ENCODE measurements around the gene NR4A3. TPM values are rescaled to one million over a fixed set of nuclear protein-coding genes. Genes with fewer than 3 reads are reported as not detected.

Gene NR4A3
- total and polyA plus RNA-seq, 9 of the 15 experiments (the other 6 are each of a cell fraction or from before 2014, with no cell fraction given), result 0.04 to 0.07 TPM; not detected in 7

DNA sequence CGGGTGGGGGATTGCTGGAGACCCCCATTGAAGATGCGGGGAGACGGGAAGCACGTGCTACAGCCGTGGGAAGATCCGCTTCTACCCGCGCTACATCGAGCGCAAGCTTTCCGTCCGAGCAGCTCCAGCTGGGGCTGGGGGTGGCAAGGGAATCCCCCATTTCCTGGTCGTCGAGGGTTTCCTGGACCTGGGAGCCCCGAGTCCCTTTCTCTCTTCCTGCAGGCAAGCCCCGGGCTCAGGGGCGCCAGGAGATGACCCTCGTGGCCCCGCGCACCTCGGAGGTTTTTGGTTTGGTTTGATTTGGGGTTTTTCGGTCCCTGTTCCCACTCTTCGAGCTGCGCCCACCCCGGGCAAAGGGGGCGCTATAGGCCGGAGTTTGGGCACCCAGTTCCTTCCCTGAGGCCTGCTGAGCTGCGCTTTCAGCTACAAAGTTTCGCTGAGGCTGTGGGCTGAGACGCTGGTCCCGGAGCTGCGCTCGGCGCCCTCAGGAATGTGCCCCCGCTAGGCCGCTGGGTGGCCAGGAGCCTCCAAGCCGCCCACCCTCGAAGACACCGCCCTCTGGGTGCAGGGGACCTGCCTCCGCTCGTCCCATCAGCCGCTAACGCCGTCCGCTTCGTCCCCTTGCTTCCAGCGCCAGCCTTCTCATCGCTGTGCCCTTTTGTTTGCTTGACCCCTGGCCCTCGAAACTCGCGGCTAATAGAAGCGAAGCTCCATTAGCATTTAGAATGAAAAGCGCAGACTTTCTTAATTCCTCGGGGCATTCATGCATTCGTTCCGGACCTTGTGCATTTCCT is 2.9 kb downstream of the NR4A3 start:
- no TSS peak for BruUV-seq (replicated peaks)
- Histone ChIP-seq H4K20me1 (replicated peaks; ENCODE audit: control insufficient read depth, insufficient read depth, low read length) (0 out of 2 replicates have a peak, but pooled peaks cover 3% of the 10 kb centered on the region), H3K36me3 (ENCODE audit: control insufficient read depth, insufficient read depth, low read length) (no peaks in the 10 kb centered on the region), H3K27ac (ENCODE audit: extremely low read depth, low read depth, low read length) (no peak overlapping the region), H2AFZ (ENCODE audit: low read depth, low read length) (no peak overlapping the region), H3K4me1 (replicated peaks in 1 of 2; ENCODE audit: control insufficient read depth in 2 of 2, insufficient read depth in 2 of 2, low read length in 2 of 2) (peaks cover 4 to 46% of the 10 kb centered on the region in 2 experiments; a peak in 3 of 5 replicates), H3K9me3 (replicated peaks; ENCODE audit: control insufficient read depth, insufficient read depth, low read depth, low read length) (no peaks in the 10 kb centered on the region), H3K27me3 (ENCODE audit: control insufficient read depth in 2 of 2, insufficient read depth in 2 of 2, low read length in 2 of 2) (peaks cover 40 to 63% of the 10 kb centered on the region in 2 experiments), H3K4me3 (no peak overlapping the region), H3K79me2 (ENCODE audit: control insufficient read depth, insufficient read depth, low read length) (no peaks in the 10 kb centered on the region), H3K9me1 (ENCODE audit: control insufficient read depth, insufficient read depth, low read length) (no peaks in the 10 kb centered on the region), H3K9ac (ENCODE audit: insufficient read depth in 1 of 2, low read depth in 2 of 2, low read length in 2 of 2) (peak overlapping the region in 1 of 2 experiments; percentile 53; a peak in 1 of 4 replicates), H3K4me2 (ENCODE audit: insufficient read depth, low read length) (no peak overlapping the region)
- TF ChIP-seq CREM (IDR thresholded peaks at IDR 0.05; ENCODE audit: low read depth) (no peak), RAD21 (CRISPR knock-in tag; conservative IDR thresholded peaks at IDR 0.05 in 1 of 2, IDR thresholded peaks at IDR 0.05 in 1 of 2) (peak in 1 of 2 experiments; percentile 38; a peak in 2 of 4 replicates)
- TF ChIP-seq, protein P1, sequence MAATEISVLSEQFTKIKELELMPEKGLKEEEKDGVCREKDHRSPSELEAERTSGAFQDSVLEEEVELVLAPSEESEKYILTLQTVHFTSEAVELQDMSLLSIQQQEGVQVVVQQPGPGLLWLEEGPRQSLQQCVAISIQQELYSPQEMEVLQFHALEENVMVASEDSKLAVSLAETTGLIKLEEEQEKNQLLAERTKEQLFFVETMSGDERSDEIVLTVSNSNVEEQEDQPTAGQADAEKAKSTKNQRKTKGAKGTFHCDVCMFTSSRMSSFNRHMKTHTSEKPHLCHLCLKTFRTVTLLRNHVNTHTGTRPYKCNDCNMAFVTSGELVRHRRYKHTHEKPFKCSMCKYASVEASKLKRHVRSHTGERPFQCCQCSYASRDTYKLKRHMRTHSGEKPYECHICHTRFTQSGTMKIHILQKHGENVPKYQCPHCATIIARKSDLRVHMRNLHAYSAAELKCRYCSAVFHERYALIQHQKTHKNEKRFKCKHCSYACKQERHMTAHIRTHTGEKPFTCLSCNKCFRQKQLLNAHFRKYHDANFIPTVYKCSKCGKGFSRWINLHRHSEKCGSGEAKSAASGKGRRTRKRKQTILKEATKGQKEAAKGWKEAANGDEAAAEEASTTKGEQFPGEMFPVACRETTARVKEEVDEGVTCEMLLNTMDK (IDR thresholded peaks at IDR 0.05; ENCODE audit: borderline replicate concordance, insufficient read depth, low read depth, low read length, poor library complexity, severe bottlenecking), result peak; percentile 45
- TF ChIP-seq, protein P2, sequence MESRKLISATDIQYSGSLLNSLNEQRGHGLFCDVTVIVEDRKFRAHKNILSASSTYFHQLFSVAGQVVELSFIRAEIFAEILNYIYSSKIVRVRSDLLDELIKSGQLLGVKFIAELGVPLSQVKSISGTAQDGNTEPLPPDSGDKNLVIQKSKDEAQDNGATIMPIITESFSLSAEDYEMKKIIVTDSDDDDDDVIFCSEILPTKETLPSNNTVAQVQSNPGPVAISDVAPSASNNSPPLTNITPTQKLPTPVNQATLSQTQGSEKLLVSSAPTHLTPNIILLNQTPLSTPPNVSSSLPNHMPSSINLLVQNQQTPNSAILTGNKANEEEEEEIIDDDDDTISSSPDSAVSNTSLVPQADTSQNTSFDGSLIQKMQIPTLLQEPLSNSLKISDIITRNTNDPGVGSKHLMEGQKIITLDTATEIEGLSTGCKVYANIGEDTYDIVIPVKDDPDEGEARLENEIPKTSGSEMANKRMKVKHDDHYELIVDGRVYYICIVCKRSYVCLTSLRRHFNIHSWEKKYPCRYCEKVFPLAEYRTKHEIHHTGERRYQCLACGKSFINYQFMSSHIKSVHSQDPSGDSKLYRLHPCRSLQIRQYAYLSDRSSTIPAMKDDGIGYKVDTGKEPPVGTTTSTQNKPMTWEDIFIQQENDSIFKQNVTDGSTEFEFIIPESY (CRISPR knock-in tag; IDR thresholded peaks at IDR 0.05), result peak; percentile 86
- TF ChIP-seq, protein P3, sequence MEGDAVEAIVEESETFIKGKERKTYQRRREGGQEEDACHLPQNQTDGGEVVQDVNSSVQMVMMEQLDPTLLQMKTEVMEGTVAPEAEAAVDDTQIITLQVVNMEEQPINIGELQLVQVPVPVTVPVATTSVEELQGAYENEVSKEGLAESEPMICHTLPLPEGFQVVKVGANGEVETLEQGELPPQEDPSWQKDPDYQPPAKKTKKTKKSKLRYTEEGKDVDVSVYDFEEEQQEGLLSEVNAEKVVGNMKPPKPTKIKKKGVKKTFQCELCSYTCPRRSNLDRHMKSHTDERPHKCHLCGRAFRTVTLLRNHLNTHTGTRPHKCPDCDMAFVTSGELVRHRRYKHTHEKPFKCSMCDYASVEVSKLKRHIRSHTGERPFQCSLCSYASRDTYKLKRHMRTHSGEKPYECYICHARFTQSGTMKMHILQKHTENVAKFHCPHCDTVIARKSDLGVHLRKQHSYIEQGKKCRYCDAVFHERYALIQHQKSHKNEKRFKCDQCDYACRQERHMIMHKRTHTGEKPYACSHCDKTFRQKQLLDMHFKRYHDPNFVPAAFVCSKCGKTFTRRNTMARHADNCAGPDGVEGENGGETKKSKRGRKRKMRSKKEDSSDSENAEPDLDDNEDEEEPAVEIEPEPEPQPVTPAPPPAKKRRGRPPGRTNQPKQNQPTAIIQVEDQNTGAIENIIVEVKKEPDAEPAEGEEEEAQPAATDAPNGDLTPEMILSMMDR (IDR thresholded peaks at IDR 0.05 in 2 of 3, conservative IDR thresholded peaks at IDR 0.05 in 1 of 3; ENCODE audit: insufficient read depth in 2 of 3, low read depth in 1 of 3, low read length in 3 of 3), result peak; percentile 48 to 52 (median 51); a peak in 5 of 6 replicates
- in situ Hi-C loops (cut with MboI), result no loop called here
- intact Hi-C loops (cut with micrococcal nuclease), result loop anchor here (2.0 to 10.0 kb wide), 7 partner anchors 38 to 560 kb away; partner anchors contain the start of genes ERP44 and INVS
- peak; percentile 30 to 46 (median 43) for DNase-seq (ENCODE audit: extremely low read depth in 1 of 4, low spot score in 3 of 4)
- WGBS (ENCODE audit: insufficient coverage, low coverage, missing lambda C conversion rate), result 39% methylated on average over 39 of the region's 56 CpGs
- POLR2A ChIA-PET, result no interaction called here
- CTCF ChIA-PET (ENCODE audit: low intra/inter-chr PET ratio), result interaction anchor here (0.7 kb wide), 1 partner anchor 17 kb away, joined by 3 read pairs; no protein-coding TSS in a partner anchor
- no peak for FAIRE-seq
- ATAC-seq, result no peak
